ELR (cell line): ENCODE results near the gene ATAD3A.
A peak's percentile ranks its signal among the peaks of the same experiment; 100 is the strongest.

Source experiments
- DNase-seq: peaks from one replicate; pipeline ENCODE4 v3.0.0-alpha.2; 2015; ENCODE audit warnings: low read depth

Gene ATAD3A

GRCh38 chr1:1540090-1540817 is 28.3 kb downstream of the ATAD3A start, which contains the start of gene TMEM240:
Gene TMEM240, minus strand, starts transcription at chr1:1540624. Its CDS starts 278 bp downstream, at chr1:1540346.
- peak; percentile 74 for DNase-seq

GRCh38 chr1:1540818-1541628 is 29.1 kb downstream of the ATAD3A start:
- DNase-seq: no peak

GRCh38 chr1:1541956-1542765 is 30.2 kb downstream of the ATAD3A start:
- no peak for DNase-seq

GRCh38 chr1:1542766-1543705 is 31.1 kb downstream of the ATAD3A start:
- DNase-seq: no peak

GRCh38 chr1:1543706-1544099 is 31.7 kb downstream of the ATAD3A start:
- DNase-seq: no peak

- DNase-seq: no peak
These were observed 32.6 kb downstream of the ATAD3A start for GRCh38 chr1:1544544-1544943.

GRCh38 chr1:1545946-1546737 is 34.2 kb downstream of the ATAD3A start:
- no peak for DNase-seq

GRCh38 chr1:1547011-1547410 is 35.0 kb downstream of the ATAD3A start:
- DNase-seq: no peak

- DNase-seq: no peak
These were observed 35.5 kb downstream of the ATAD3A start for GRCh38 chr1:1547476-1547875.

- no peak for DNase-seq
These were observed 36.6 kb downstream of the ATAD3A start for GRCh38 chr1:1548591-1548990.

- DNase-seq: no peak
These were observed 38.1 kb downstream of the ATAD3A start for GRCh38 chr1:1550087-1550486.

- DNase-seq: peak; percentile 38
These were observed 38.9 kb downstream of the ATAD3A start for GRCh38 chr1:1550591-1551432.

GRCh38 chr1:1551524-1552262 is 39.7 kb downstream of the ATAD3A start:
- no peak for DNase-seq

- DNase-seq: no peak
These were observed 40.3 kb downstream of the ATAD3A start for GRCh38 chr1:1552263-1552639.

- no peak for DNase-seq
These were observed 42.0 kb downstream of the ATAD3A start for GRCh38 chr1:1553821-1554494.

GRCh38 chr1:1554550-1554925 is 42.6 kb downstream of the ATAD3A start:
- no peak for DNase-seq

GRCh38 chr1:1554926-1555915 is 43.3 kb downstream of the ATAD3A start:
- DNase-seq: peak; percentile 85
